ENCODE results near the gene CAMK2A.

CAMK2A gene

GRCh38 chr5:150241298-150242160, 48.0 kb downstream of the CAMK2A start:
- Histone ChIP-seq H3K27ac (no peak overlapping the region), H3K36me3 (no peaks in the 10 kb centered on the region), H3K4me3 (no peak overlapping the region), H3K4me1 (peaks cover 0 to 17% (median 13%) of the 10 kb centered on the region in 4 donors), H3K27me3 (no peaks in the 10 kb centered on the region), H3K9me3 (no peaks in the 10 kb centered on the region)
- no peak for TF ChIP-seq CTCF (IDR thresholded peaks at IDR 0.05)
- intact Hi-C loops (cut with DNase I; ENCODE audit: low total_unique reads) = no loop called here
- no peak for DNase-seq

- intact Hi-C loops (cut with DNase I; ENCODE audit: low total_unique reads) = no loop called here
- H3K27me3 ChIP-seq = no peaks in the 10 kb centered on the region
- H3K27ac ChIP-seq = no peak overlapping the region
- H3K4me3 ChIP-seq = no peak overlapping the region
- no peak for DNase-seq
- no peaks in the 10 kb centered on the region for H3K9me3 ChIP-seq
- peaks cover 0 to 3% (median under 1%) of the 10 kb centered on the region in 4 donors for H3K4me1 ChIP-seq
- H3K36me3 ChIP-seq = no peaks in the 10 kb centered on the region
- no peak for TF ChIP-seq CTCF (IDR thresholded peaks at IDR 0.05)
These were observed 49.8 kb downstream of the CAMK2A start for GRCh38 chr5:150239794-150240122.

- intact Hi-C loops (cut with DNase I; ENCODE audit: low total_unique reads) = no loop called here
- DNase-seq = peak in 1 of 2 donors; percentile 62
- Histone ChIP-seq H3K27ac (no peak overlapping the region), H3K36me3 (no peaks in the 10 kb centered on the region), H3K4me3 (no peak overlapping the region), H3K27me3 (no peaks in the 10 kb centered on the region), H3K4me1 (no peaks in the 10 kb centered on the region), H3K9me3 (no peaks in the 10 kb centered on the region)
- TF ChIP-seq CTCF (IDR thresholded peaks at IDR 0.05) = no peak
These were observed 50.3 kb downstream of the CAMK2A start for GRCh38 chr5:150239099-150239793.

- peak in 1 of 2 donors; percentile 54 for DNase-seq
- H3K4me1 ChIP-seq = no peaks in the 10 kb centered on the region
- intact Hi-C loops (cut with DNase I; ENCODE audit: low total_unique reads) = no loop called here
- TF ChIP-seq CTCF (IDR thresholded peaks at IDR 0.05) = no peak
- H3K9me3 ChIP-seq = no peaks in the 10 kb centered on the region
- no peaks in the 10 kb centered on the region for H3K27me3 ChIP-seq
- no peak overlapping the region for H3K4me3 ChIP-seq
- H3K36me3 ChIP-seq = no peaks in the 10 kb centered on the region
- H3K27ac ChIP-seq = no peak overlapping the region
These were observed 50.9 kb downstream of the CAMK2A start for GRCh38 chr5:150238646-150239045.

GRCh38 chr5:150236981-150237754, 52.4 kb downstream of the CAMK2A start:
- DNase-seq = no peak
- no peak overlapping the region for H3K27ac ChIP-seq
- no peaks in the 10 kb centered on the region for H3K27me3 ChIP-seq
- no peak overlapping the region for H3K4me3 ChIP-seq
- no peaks in the 10 kb centered on the region for H3K9me3 ChIP-seq
- no peak for TF ChIP-seq CTCF (IDR thresholded peaks at IDR 0.05)
- intact Hi-C loops (cut with DNase I; ENCODE audit: low total_unique reads) = no loop called here
- H3K36me3 ChIP-seq = no peaks in the 10 kb centered on the region
- no peaks in the 10 kb centered on the region for H3K4me1 ChIP-seq
